ENCODE measurements around the gene TMED10. TPM values are rescaled to one million over a fixed set of nuclear protein-coding genes. Genes with fewer than 3 reads are reported as not detected.

The TMED10 gene
- polyA plus RNA-seq, 2 of the 4 experiments (the other 2 are of a cell fraction) = 290 to 354 TPM

DNA sequence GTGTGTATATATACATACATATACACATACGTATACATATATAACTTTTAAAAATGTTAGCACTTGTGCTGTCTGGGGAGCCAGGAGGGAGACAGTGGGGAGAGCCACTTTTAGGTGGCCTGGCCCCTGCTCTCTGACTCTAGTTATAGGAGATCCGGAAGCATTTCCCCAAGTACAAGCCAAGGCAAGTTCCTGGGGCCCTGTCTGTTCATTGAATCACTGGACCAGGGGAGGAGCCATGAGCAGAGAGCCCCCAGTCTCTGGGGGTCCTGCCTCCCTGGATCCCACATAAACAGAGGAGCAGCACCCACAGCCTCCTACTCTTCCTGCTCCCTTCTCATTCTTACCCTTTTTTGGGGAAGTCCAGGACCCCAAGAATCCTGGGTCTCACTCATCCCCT lies 45.4 kb upstream of the TMED10 start:
- Histone ChIP-seq H3K27ac (0 out of 6 replicates have a peak overlapping the region, but pooled peaks of 1 of the 2 experiments have one; percentile 22), H3K4me3 (no peak overlapping the region), H3K4me1 (no peaks in the 10 kb centered on the region), H3K4me2 (no peak overlapping the region), H3K9me3 (no peaks in the 10 kb centered on the region)
- no peak for TF ChIP-seq ZFP36 (IDR thresholded peaks at IDR 0.05; ENCODE audit: borderline replicate concordance, partially characterized antibody)
- TF ChIP-seq HDAC2 (IDR thresholded peaks at IDR 0.05) = no peak
- TF ChIP-seq ZNF302 (CRISPR knock-in tag; IDR thresholded peaks at IDR 0.05) = no peak
- no peak for TF ChIP-seq KDM5A (IDR thresholded peaks at IDR 0.05)
- no peak for TF ChIP-seq CBX8 (IDR thresholded peaks at IDR 0.05)
- TF ChIP-seq, protein P1, sequence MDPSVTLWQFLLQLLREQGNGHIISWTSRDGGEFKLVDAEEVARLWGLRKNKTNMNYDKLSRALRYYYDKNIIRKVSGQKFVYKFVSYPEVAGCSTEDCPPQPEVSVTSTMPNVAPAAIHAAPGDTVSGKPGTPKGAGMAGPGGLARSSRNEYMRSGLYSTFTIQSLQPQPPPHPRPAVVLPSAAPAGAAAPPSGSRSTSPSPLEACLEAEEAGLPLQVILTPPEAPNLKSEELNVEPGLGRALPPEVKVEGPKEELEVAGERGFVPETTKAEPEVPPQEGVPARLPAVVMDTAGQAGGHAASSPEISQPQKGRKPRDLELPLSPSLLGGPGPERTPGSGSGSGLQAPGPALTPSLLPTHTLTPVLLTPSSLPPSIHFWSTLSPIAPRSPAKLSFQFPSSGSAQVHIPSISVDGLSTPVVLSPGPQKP (IDR thresholded peaks at IDR 0.05; ENCODE audit: low read depth, low read length) = no peak
- TF ChIP-seq, protein P2, sequence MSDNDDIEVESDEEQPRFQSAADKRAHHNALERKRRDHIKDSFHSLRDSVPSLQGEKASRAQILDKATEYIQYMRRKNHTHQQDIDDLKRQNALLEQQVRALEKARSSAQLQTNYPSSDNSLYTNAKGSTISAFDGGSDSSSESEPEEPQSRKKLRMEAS (IDR thresholded peaks at IDR 0.05) = no peak
- TF ChIP-seq TP53 (CRISPR knock-in tag; IDR thresholded peaks at IDR 0.05) = no peak
- no peak for TF ChIP-seq MAZ (IDR thresholded peaks at IDR 0.05; ENCODE audit: borderline replicate concordance, low read depth, low read length)
- TF ChIP-seq NR3C1 (IDR thresholded peaks at IDR 0.05) = no peak
- TF ChIP-seq, protein P3, sequence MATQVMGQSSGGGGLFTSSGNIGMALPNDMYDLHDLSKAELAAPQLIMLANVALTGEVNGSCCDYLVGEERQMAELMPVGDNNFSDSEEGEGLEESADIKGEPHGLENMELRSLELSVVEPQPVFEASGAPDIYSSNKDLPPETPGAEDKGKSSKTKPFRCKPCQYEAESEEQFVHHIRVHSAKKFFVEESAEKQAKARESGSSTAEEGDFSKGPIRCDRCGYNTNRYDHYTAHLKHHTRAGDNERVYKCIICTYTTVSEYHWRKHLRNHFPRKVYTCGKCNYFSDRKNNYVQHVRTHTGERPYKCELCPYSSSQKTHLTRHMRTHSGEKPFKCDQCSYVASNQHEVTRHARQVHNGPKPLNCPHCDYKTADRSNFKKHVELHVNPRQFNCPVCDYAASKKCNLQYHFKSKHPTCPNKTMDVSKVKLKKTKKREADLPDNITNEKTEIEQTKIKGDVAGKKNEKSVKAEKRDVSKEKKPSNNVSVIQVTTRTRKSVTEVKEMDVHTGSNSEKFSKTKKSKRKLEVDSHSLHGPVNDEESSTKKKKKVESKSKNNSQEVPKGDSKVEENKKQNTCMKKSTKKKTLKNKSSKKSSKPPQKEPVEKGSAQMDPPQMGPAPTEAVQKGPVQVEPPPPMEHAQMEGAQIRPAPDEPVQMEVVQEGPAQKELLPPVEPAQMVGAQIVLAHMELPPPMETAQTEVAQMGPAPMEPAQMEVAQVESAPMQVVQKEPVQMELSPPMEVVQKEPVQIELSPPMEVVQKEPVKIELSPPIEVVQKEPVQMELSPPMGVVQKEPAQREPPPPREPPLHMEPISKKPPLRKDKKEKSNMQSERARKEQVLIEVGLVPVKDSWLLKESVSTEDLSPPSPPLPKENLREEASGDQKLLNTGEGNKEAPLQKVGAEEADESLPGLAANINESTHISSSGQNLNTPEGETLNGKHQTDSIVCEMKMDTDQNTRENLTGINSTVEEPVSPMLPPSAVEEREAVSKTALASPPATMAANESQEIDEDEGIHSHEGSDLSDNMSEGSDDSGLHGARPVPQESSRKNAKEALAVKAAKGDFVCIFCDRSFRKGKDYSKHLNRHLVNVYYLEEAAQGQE (IDR thresholded peaks at IDR 0.05) = no peak
- TF ChIP-seq EHF (CRISPR knock-in tag; IDR thresholded peaks at IDR 0.05) = no peak
- TF ChIP-seq, protein P4, sequence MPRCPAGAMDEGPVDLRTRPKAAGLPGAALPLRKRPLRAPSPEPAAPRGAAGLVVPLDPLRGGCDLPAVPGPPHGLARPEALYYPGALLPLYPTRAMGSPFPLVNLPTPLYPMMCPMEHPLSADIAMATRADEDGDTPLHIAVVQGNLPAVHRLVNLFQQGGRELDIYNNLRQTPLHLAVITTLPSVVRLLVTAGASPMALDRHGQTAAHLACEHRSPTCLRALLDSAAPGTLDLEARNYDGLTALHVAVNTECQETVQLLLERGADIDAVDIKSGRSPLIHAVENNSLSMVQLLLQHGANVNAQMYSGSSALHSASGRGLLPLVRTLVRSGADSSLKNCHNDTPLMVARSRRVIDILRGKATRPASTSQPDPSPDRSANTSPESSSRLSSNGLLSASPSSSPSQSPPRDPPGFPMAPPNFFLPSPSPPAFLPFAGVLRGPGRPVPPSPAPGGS (IDR thresholded peaks at IDR 0.05) = no peak
- TF ChIP-seq JUN (IDR thresholded peaks at IDR 0.05) = no peak
- TF ChIP-seq HOXA7 (CRISPR knock-in tag; IDR thresholded peaks at IDR 0.05) = no peak
- TF ChIP-seq MAFK (IDR thresholded peaks at IDR 0.05; ENCODE audit: partially characterized antibody) = no peak
- TF ChIP-seq CEBPB (IDR thresholded peaks at IDR 0.05) = no peak
- TF ChIP-seq, protein P5, sequence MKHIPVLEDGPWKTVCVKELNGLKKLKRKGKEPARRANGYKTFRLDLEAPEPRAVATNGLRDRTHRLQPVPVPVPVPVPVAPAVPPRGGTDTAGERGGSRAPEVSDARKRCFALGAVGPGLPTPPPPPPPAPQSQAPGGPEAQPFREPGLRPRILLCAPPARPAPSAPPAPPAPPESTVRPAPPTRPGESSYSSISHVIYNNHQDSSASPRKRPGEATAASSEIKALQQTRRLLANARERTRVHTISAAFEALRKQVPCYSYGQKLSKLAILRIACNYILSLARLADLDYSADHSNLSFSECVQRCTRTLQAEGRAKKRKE (CRISPR knock-in tag; IDR thresholded peaks at IDR 0.05; ENCODE audit: low read depth) = no peak
- no peak for TF ChIP-seq FOSL2 (IDR thresholded peaks at IDR 0.05)
- TF ChIP-seq FOSL2 (CRISPR knock-in tag; IDR thresholded peaks at IDR 0.05) = no peak
- FAIRE-seq (no peak), ATAC-seq (no peak), DNase-seq (ENCODE audit: low read depth in 1 of 2, low spot score in 1 of 2) (no peak)
- WGBS (ENCODE audit: missing lambda C conversion rate) = 84% methylated on average over 2 of the region's 2 CpGs
- ChIA-PET CTCF (no interaction called here), POLR2A (no interaction called here)

DNA sequence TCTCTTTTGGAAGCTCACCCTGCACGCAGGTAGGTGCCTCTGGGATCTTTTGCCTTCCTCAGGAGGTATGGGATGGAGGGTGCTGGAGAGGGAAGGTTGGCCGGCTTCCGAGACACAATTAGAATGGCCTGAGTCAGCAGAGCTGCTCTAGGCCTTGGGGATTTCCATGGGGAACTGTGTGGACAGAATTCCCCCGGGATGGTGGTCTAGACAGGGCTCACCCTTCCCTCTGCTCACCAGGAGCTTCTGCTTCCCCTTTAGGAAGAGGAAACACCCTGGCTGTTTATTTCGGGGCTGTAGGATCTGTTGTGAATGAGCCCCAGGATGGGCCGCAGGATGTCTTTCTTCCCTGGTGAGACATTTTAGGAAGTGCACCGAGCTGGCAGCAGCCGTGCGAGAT lies 43.7 kb upstream of the TMED10 start:
- H3K27ac ChIP-seq = no peak overlapping the region
- ATAC-seq (no peak), FAIRE-seq (no peak), DNase-seq (ENCODE audit: low read depth in 1 of 2, low spot score in 1 of 2) (no peak)
- ChIA-PET CTCF (interaction anchor here (0.7 to 1.6 kb wide), 4 partner anchors 10 to 429 kb away, joined by 3 to 7 read pairs (median 3); no protein-coding TSS in a partner anchor), POLR2A (no interaction called here)
- 85% methylated on average over 9 of the region's 9 CpGs for WGBS (ENCODE audit: missing lambda C conversion rate)
- TF ChIP-seq EHMT2 (IDR thresholded peaks at IDR 0.05; ENCODE audit: low read depth) (no peak), GATA3 (IDR thresholded peaks at IDR 0.05; ENCODE audit: borderline replicate concordance) (no peak), MAFK (IDR thresholded peaks at IDR 0.05; ENCODE audit: partially characterized antibody) (peak; percentile 55), RCOR1 (IDR thresholded peaks at IDR 0.05; ENCODE audit: low read depth, low read length) (no peak)
- no peak overlapping the region for H3K4me3 ChIP-seq
- H3K4me1 ChIP-seq = no peaks in the 10 kb centered on the region
- H3K9me3 ChIP-seq = no peaks in the 10 kb centered on the region
- H3K4me2 ChIP-seq = no peak overlapping the region

Data from A549 (cell line).